GM21529 (cell line): ENCODE measurements around the gene TM7SF2.
A peak's percentile ranks its signal among the peaks of the same experiment; 100 is the strongest.

Source experiments
- ATAC-seq: cut with Tn5 transposase; IDR thresholded peaks from one replicate; pipeline ENCODE4 v1.9.1; 2021; ENCODE audit not compliant: unreplicated experiment

TM7SF2 gene

GRCh38 chr11:65150509-65151299 lies 39.0 kb downstream of the TM7SF2 start:
- ATAC-seq = no peak

- no peak for ATAC-seq
Observed at GRCh38 chr11:65151331-65151899, 39.7 kb downstream of the TM7SF2 start.

- no peak for ATAC-seq
Observed at GRCh38 chr11:65152122-65152521, 40.5 kb downstream of the TM7SF2 start.

GRCh38 chr11:65156256-65156655 lies 44.6 kb downstream of the TM7SF2 start:
- no peak for ATAC-seq

- ATAC-seq = no peak
Observed at GRCh38 chr11:65156926-65157325, 45.3 kb downstream of the TM7SF2 start.

GRCh38 chr11:65157336-65157735 lies 45.7 kb downstream of the TM7SF2 start:
- ATAC-seq = no peak

GRCh38 chr11:65159012-65159411 lies 47.3 kb downstream of the TM7SF2 start:
- ATAC-seq = peak; percentile 81

- no peak for ATAC-seq
Observed at GRCh38 chr11:65160643-65161042, 49.0 kb downstream of the TM7SF2 start.

- no peak for ATAC-seq
Observed at GRCh38 chr11:65163684-65164083, 52.0 kb downstream of the TM7SF2 start.
